ENCODE measurements around the gene LRTM1. TPM values are rescaled to one million over a fixed set of nuclear protein-coding genes. Genes with fewer than 3 reads are reported as not detected.

Gene LRTM1
- total RNA-seq, 1 donor from 2014 or later = not detected

- Mint-ChIP-seq H3K4me3 (ENCODE audit: unreplicated experiment) (no peak overlapping the region), H3K36me3 (ENCODE audit: low read depth, unreplicated experiment) (no peaks in the 10 kb centered on the region), H3K9me3 (ENCODE audit: unreplicated experiment) (peaks cover 4% of the 10 kb centered on the region), H3K27ac (ENCODE audit: unreplicated experiment) (peak overlapping the region; percentile 90), H3K27me3 (ENCODE audit: low read depth, unreplicated experiment) (no peaks in the 10 kb centered on the region), H3K4me1 (ENCODE audit: low read depth, unreplicated experiment) (peaks cover 34% of the 10 kb centered on the region)
- Histone ChIP-seq H3K9me3 (ENCODE audit: insufficient read depth, low read depth, low read length) (no peaks in the 10 kb centered on the region), H3K27ac (ENCODE audit: low read depth, low read length) (no peak overlapping the region), H4K20me1 (ENCODE audit: insufficient read depth, low read length) (no peaks in the 10 kb centered on the region), H3K36me3 (ENCODE audit: insufficient read depth, low read length) (no peaks in the 10 kb centered on the region), H3K79me2 (ENCODE audit: insufficient read depth, low read length) (no peaks in the 10 kb centered on the region), H3K9ac (ENCODE audit: low read length) (no peak overlapping the region), H3K4me2 (ENCODE audit: low read length) (no peak overlapping the region), H3K4me3 (ENCODE audit: insufficient read depth, low read depth, low read length) (no peak overlapping the region), H3K27me3 (ENCODE audit: insufficient read depth, low read length) (no peaks in the 10 kb centered on the region), H3K4me1 (ENCODE audit: insufficient read depth, low read length) (peaks cover 31% of the 10 kb centered on the region), H2AFZ (ENCODE audit: low read depth, low read length) (no peak overlapping the region)
- DNase-seq (ENCODE audit: low read depth) (peak; percentile 40), FAIRE-seq (no peak)
- TF ChIP-seq EZH2 (IDR thresholded peaks at IDR 0.05; ENCODE audit: insufficient read depth, low read length) (no peak), CTCF (IDR thresholded peaks at IDR 0.05; ENCODE audit: insufficient read depth, low read depth, low read length) (no peak)
These were observed 26.8 kb downstream of the LRTM1 start for GRCh38 chr3:54900838-54901591.

- no peak overlapping the region for H3K4me3 Mint-ChIP-seq (ENCODE audit: unreplicated experiment)
- TF ChIP-seq EZH2 (IDR thresholded peaks at IDR 0.05; ENCODE audit: insufficient read depth, low read length) (no peak), CTCF (IDR thresholded peaks at IDR 0.05; ENCODE audit: insufficient read depth, low read depth, low read length) (no peak)
- peaks cover 4% of the 10 kb centered on the region for H3K9me3 Mint-ChIP-seq (ENCODE audit: unreplicated experiment)
- Histone ChIP-seq H3K79me2 (ENCODE audit: insufficient read depth, low read length) (no peaks in the 10 kb centered on the region), H4K20me1 (ENCODE audit: insufficient read depth, low read length) (no peaks in the 10 kb centered on the region), H3K4me3 (ENCODE audit: insufficient read depth, low read depth, low read length) (no peak overlapping the region), H3K36me3 (ENCODE audit: insufficient read depth, low read length) (no peaks in the 10 kb centered on the region), H3K27me3 (ENCODE audit: insufficient read depth, low read length) (no peaks in the 10 kb centered on the region), H3K9ac (ENCODE audit: low read length) (no peak overlapping the region), H3K4me2 (ENCODE audit: low read length) (no peak overlapping the region), H3K4me1 (ENCODE audit: insufficient read depth, low read length) (peaks cover 20% of the 10 kb centered on the region), H3K9me3 (ENCODE audit: insufficient read depth, low read depth, low read length) (no peaks in the 10 kb centered on the region), H2AFZ (ENCODE audit: low read depth, low read length) (no peak overlapping the region), H3K27ac (ENCODE audit: low read depth, low read length) (no peak overlapping the region)
- H3K27me3 Mint-ChIP-seq (ENCODE audit: low read depth, unreplicated experiment) = no peaks in the 10 kb centered on the region
- H3K4me1 Mint-ChIP-seq (ENCODE audit: low read depth, unreplicated experiment) = peaks cover 26% of the 10 kb centered on the region
- no peak overlapping the region for H3K27ac Mint-ChIP-seq (ENCODE audit: unreplicated experiment)
- FAIRE-seq (no peak), DNase-seq (ENCODE audit: low read depth) (no peak)
- H3K36me3 Mint-ChIP-seq (ENCODE audit: low read depth, unreplicated experiment) = no peaks in the 10 kb centered on the region
These were observed 28.6 kb downstream of the LRTM1 start for GRCh38 chr3:54899273-54899672.
